ENCODE measurements around the gene SCGB3A2.
"Not testable (repeated sequence)": the region's sequence is repeated elsewhere in the genome, so short reads cannot be mapped to it uniquely, and the experiment has no call there.

SCGB3A2 gene

GRCh38 chr5:147854894-147855773, 23.4 kb upstream of the SCGB3A2 start:
- Mint-ChIP-seq H3K4me1 (no peaks in the 10 kb centered on the region), H3K4me3 (no peak overlapping the region), H3K36me3 (no peaks in the 10 kb centered on the region), H3K27me3 (peaks cover 5% of the 10 kb centered on the region), H3K27ac (no peak overlapping the region), H3K9me3 (no peaks in the 10 kb centered on the region)
- DNase-seq (ENCODE audit: low spot score in 2 of 2) (no peak), ATAC-seq (ENCODE audit: low read depth) (no peak)

- Mint-ChIP-seq H3K27ac (no peak overlapping the region), H3K9me3 (no peaks in the 10 kb centered on the region), H3K4me3 (no peak overlapping the region), H3K4me1 (no peaks in the 10 kb centered on the region), H3K36me3 (no peaks in the 10 kb centered on the region), H3K27me3 (peaks cover 5% of the 10 kb centered on the region)
- DNase-seq (ENCODE audit: low spot score in 2 of 2) (no peak), ATAC-seq (ENCODE audit: low read depth) (no peak)
Observed at GRCh38 chr5:147855774-147856069, 22.8 kb upstream of the SCGB3A2 start.

- H3K27me3 Mint-ChIP-seq, result peaks cover 5% of the 10 kb centered on the region
- DNase-seq (ENCODE audit: low spot score in 2 of 2), result no peak
- no peak overlapping the region for H3K4me3 Mint-ChIP-seq
- no peaks in the 10 kb centered on the region for H3K9me3 Mint-ChIP-seq
- no peak overlapping the region for H3K27ac Mint-ChIP-seq
- no peaks in the 10 kb centered on the region for H3K4me1 Mint-ChIP-seq
- no peaks in the 10 kb centered on the region for H3K36me3 Mint-ChIP-seq
- ATAC-seq (ENCODE audit: low read depth), result no peak
Observed at GRCh38 chr5:147856801-147857200, 21.7 kb upstream of the SCGB3A2 start.

DNA sequence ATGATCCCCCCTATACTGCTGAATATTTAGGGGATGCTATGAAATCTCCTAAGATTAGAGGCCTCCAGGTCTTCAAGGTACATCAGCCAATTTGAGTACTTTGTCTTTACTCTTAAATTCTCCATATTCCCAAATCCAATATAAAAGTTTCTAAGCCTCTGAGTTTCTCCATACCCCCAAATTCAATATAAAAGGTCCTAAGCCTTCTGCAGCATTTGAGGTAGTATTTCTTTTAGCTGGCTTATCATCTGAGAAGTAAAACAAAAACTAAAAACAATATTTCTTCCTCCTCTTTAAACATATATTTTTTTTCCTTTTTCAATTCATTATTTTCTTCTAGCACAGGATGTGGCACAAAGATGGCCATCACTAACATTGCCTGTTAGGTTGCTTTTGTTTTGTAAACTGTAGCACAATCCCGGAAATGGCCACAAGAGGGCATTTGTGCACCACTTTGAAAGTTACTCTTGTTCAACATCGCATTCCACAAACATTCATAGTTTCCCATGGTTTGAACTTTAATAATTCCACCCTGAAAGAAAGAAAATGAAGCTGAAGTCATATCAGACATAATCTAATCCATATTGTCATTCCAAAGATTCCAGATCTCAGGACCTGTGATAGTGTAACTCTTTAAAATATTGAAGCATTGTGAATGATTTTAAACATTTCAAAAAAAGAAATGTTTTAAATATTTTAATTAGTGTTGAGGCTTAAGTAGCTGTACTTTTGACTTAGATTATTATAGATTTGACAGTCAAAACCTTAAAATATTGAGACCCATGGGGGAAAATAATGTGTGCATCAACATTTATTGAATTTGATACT, 21.0 kb upstream of the SCGB3A2 start:
- Mint-ChIP-seq H3K36me3 (no peaks in the 10 kb centered on the region), H3K4me3 (no peak overlapping the region), H3K27me3 (peaks cover 5% of the 10 kb centered on the region), H3K9me3 (no peaks in the 10 kb centered on the region), H3K27ac (no peak overlapping the region), H3K4me1 (no peaks in the 10 kb centered on the region)
- ATAC-seq (ENCODE audit: low read depth), result no peak
- DNase-seq (ENCODE audit: low spot score in 2 of 2), result peak in 1 of 2 donors; percentile 21

GRCh38 chr5:147858565-147858964, 19.9 kb upstream of the SCGB3A2 start:
- Mint-ChIP-seq H3K27me3 (peaks cover 4% of the 10 kb centered on the region), H3K27ac (no peak overlapping the region), H3K4me3 (no peak overlapping the region), H3K36me3 (no peaks in the 10 kb centered on the region), H3K4me1 (no peaks in the 10 kb centered on the region), H3K9me3 (no peaks in the 10 kb centered on the region)
- ATAC-seq (ENCODE audit: low read depth) (no peak), DNase-seq (ENCODE audit: low spot score in 2 of 2) (no peak)

GRCh38 chr5:147859962-147860640, 18.4 kb upstream of the SCGB3A2 start:
- Mint-ChIP-seq H3K27ac (no peak overlapping the region), H3K4me3 (no peak overlapping the region), H3K27me3 (peaks cover 2% of the 10 kb centered on the region), H3K9me3 (no peaks in the 10 kb centered on the region), H3K4me1 (no peaks in the 10 kb centered on the region), H3K36me3 (no peaks in the 10 kb centered on the region)
- DNase-seq (ENCODE audit: low spot score in 2 of 2) (no peak), ATAC-seq (ENCODE audit: low read depth) (no peak)

DNA sequence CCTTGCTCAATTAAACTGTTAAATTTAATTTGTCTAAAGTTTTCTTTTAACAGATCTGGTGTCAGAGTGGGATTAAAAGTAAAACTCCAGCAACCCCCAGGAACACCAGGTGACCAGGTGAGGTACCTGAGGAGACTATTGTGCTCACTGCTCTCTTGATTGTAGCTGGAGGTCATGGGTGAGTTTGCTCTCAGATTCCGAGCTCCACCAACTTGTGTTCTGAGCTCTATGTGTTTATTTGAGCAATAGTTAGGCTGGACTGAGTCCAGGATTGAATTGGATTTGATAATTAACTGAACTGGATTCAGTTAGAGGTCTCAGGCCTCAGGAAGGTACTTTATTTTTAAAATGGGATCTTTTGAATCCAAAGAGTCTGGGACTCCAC, 17.9 kb upstream of the SCGB3A2 start:
- no peak overlapping the region for H3K4me3 Mint-ChIP-seq
- no peak for ATAC-seq (ENCODE audit: low read depth)
- no peaks in the 10 kb centered on the region for H3K9me3 Mint-ChIP-seq
- H3K4me1 Mint-ChIP-seq, result no peaks in the 10 kb centered on the region
- H3K36me3 Mint-ChIP-seq, result no peaks in the 10 kb centered on the region
- H3K27ac Mint-ChIP-seq, result no peak overlapping the region
- no peak for DNase-seq (ENCODE audit: low spot score in 2 of 2)
- no peaks in the 10 kb centered on the region for H3K27me3 Mint-ChIP-seq

GRCh38 chr5:147863454-147864158, 14.9 kb upstream of the SCGB3A2 start:
- H3K4me3 Mint-ChIP-seq, result no peak overlapping the region
- no peaks in the 10 kb centered on the region for H3K27me3 Mint-ChIP-seq
- ATAC-seq (ENCODE audit: low read depth) (no peak), DNase-seq (ENCODE audit: low spot score in 2 of 2) (no peak)
- no peaks in the 10 kb centered on the region for H3K9me3 Mint-ChIP-seq
- no peak overlapping the region for H3K27ac Mint-ChIP-seq
- H3K4me1 Mint-ChIP-seq, result no peaks in the 10 kb centered on the region
- no peaks in the 10 kb centered on the region for H3K36me3 Mint-ChIP-seq

DNA sequence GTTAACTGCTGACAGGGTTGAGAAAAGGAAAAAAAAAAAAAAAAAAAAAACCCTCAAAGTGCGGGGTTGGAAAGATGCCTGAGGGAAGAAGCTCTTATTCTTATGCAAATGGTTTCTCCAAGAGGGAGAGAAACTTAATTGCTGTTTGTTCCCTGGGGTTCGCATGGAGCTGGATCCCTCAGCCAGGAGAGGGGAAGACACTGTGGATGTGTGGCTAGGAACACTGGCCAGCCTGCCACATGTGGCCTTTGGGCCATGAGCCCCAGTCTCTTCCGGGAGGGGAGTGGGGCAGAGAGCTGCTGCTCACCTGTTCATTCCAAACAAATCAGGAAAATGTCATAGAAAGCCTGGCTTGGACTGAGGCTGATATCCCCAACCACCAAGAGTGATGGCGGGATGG, 9.4 kb upstream of the SCGB3A2 start:
- Mint-ChIP-seq H3K27ac (no peak overlapping the region), H3K36me3 (no peaks in the 10 kb centered on the region), H3K4me1 (no peaks in the 10 kb centered on the region), H3K9me3 (peaks cover 4% of the 10 kb centered on the region), H3K4me3 (no peak overlapping the region), H3K27me3 (no peaks in the 10 kb centered on the region)
- no peak for ATAC-seq (ENCODE audit: low read depth)
- DNase-seq (ENCODE audit: low spot score in 2 of 2), result no peak

GRCh38 chr5:147869892-147870291, 8.6 kb upstream of the SCGB3A2 start:
- ATAC-seq (ENCODE audit: low read depth); DNase-seq (ENCODE audit: low spot score in 2 of 2): not testable (repeated sequence)

GRCh38 chr5:147871980-147872549, 6.4 kb upstream of the SCGB3A2 start:
- not testable (repeated sequence) for H3K27ac Mint-ChIP-seq; H3K27me3 Mint-ChIP-seq; ATAC-seq (ENCODE audit: low read depth); H3K9me3 Mint-ChIP-seq; H3K36me3 Mint-ChIP-seq; H3K4me3 Mint-ChIP-seq; H3K4me1 Mint-ChIP-seq; DNase-seq (ENCODE audit: low spot score in 2 of 2)

More at GRCh38 chr5:147869892-147870291, 8.6 kb upstream of the SCGB3A2 start:
- H3K4me3 Mint-ChIP-seq, H3K27ac Mint-ChIP-seq, H3K36me3 Mint-ChIP-seq, H3K27me3 Mint-ChIP-seq, H3K9me3 Mint-ChIP-seq, H3K4me1 Mint-ChIP-seq: not testable (repeated sequence)

DNA sequence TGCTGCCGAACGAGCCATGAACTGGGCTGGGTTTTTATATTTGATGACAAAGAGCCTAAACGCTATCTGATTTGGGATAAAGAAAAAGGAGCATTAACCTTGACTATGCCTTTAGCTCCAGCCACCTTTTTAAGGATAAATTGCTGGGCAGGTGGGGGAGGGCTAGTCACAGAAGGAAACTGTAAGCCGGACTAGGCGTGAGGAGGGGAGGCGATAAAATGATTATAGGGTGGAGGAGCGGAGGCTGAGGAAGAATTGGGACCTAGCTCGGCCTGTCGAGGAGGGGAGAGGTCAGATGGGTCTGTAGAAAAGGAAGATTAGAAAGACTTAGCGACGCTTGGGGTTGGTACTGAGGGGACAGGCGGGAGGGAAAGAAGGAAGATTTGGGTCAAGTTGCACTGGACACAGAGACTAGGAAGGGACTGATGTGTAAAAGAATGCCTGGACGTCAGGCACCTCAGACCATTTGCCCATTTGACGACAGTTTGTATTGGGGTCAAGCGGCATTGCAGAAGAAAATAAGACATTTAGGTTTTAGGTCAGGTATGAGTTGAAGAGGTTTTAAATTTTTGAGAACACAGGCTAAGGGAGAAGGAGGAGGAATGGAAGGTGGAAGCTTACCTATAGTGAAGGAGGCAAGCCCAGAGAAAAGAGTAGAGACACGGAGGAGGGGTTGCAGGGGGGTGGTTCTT, 5.6 kb upstream of the SCGB3A2 start:
- DNase-seq (ENCODE audit: low spot score in 2 of 2); ATAC-seq (ENCODE audit: low read depth); H3K9me3 Mint-ChIP-seq; H3K4me3 Mint-ChIP-seq; H3K27ac Mint-ChIP-seq; H3K27me3 Mint-ChIP-seq; H3K4me1 Mint-ChIP-seq; H3K36me3 Mint-ChIP-seq: not testable (repeated sequence)

Measured in memory B cell (primary cell).